Neuronal stem cell (in vitro differentiated cells): ENCODE results near the gene TMEM186.

Experiments
- DNase-seq: peaks from one replicate; pipeline ENCODE4 v3.0.0-alpha.2; 2013; ENCODE audit warnings: low spot score
- H2AFZ ChIP-seq: one replicate; pipeline ENCODE4 v1.6.1; 2013; ENCODE audit warnings: mild to moderate bottlenecking, low read length, inconsistent platforms
- H2AK5ac ChIP-seq: 2 replicates; pipeline ENCODE4 v1.6.1; 2013; ENCODE audit warnings: low read depth, mild to moderate bottlenecking, inconsistent platforms, low read length, moderate library complexity, mixed read lengths
- H2BK120ac ChIP-seq: 2 replicates; pipeline ENCODE4 v1.6.1; 2013; ENCODE audit warnings: low read depth, mild to moderate bottlenecking, inconsistent platforms, low read length, moderate library complexity, mixed read lengths
- H2BK12ac ChIP-seq: one replicate; pipeline ENCODE4 v1.6.1; 2013; ENCODE audit warnings: low read length, inconsistent platforms
- H2BK15ac ChIP-seq: 2 replicates; pipeline ENCODE4 v1.6.1; 2013; ENCODE audit warnings: mild to moderate bottlenecking, low read length, inconsistent platforms, mixed read lengths
- H2BK5ac ChIP-seq: one replicate; pipeline ENCODE4 v1.6.1; 2013; ENCODE audit warnings: inconsistent platforms, mild to moderate bottlenecking, low read length, moderate library complexity
- H3K14ac ChIP-seq: one replicate; pipeline ENCODE4 v1.6.1; 2013; ENCODE audit warnings: low read length, inconsistent platforms
- H3K18ac ChIP-seq: 2 replicates; pipeline ENCODE4 v1.6.1; 2013; ENCODE audit warnings: low read length, inconsistent platforms
- H3K23ac ChIP-seq: 2 replicates; pipeline ENCODE4 v1.6.1; 2013; ENCODE audit warnings: low read depth, mild to moderate bottlenecking, mixed read lengths, low read length, inconsistent platforms; ENCODE audit not compliant: poor library complexity
- H3K27ac ChIP-seq: replicated peaks from 3 replicates; pipeline ENCODE4 v1.5.1; 2013; ENCODE audit warnings: low read length, inconsistent platforms
- H3K27me3 ChIP-seq, 3 experiments: 2 replicates each; pipeline ENCODE4 v1.6.1; 2013; ENCODE audit warnings: low read length in 3 of 3, mild to moderate bottlenecking in 2 of 3, inconsistent platforms in 1 of 3, low read depth in 1 of 3, mixed read lengths in 1 of 3, moderate library complexity in 1 of 3; ENCODE audit not compliant: control insufficient read depth in 3 of 3, insufficient read depth in 3 of 3
- H3K36me3 ChIP-seq, 2 donors: replicated peaks in 1 of 2; 2 replicates each; pipeline ENCODE4 v1.6.1; 2013; ENCODE audit warnings: low read length in 2 of 2; ENCODE audit not compliant: control insufficient read depth in 2 of 2, insufficient read depth in 2 of 2
- H3K4ac ChIP-seq: 2 replicates; pipeline ENCODE4 v1.6.1; 2013; ENCODE audit warnings: inconsistent platforms, mild to moderate bottlenecking, low read length, moderate library complexity
- H3K4me1 ChIP-seq, 2 donors: 1 replicate in 1 of 2; 2 replicates in 1 of 2; pipeline ENCODE4 v1.6.1; 2013; ENCODE audit warnings: low read length in 2 of 2, low read depth in 1 of 2; ENCODE audit not compliant: control insufficient read depth in 2 of 2, insufficient read depth in 1 of 2
- H3K4me2 ChIP-seq: one replicate; pipeline ENCODE4 v1.6.1; 2013; ENCODE audit warnings: mild to moderate bottlenecking, low read length, inconsistent platforms; ENCODE audit not compliant: insufficient read depth, poor library complexity, severe bottlenecking
- H3K4me3 ChIP-seq, 2 donors: 2 replicates each; pipeline ENCODE4 v1.5.1; 2013; ENCODE audit warnings: low read length in 2 of 2, mild to moderate bottlenecking in 2 of 2, inconsistent platforms in 1 of 2, moderate library complexity in 1 of 2
- H3K79me1 ChIP-seq: one replicate; pipeline ENCODE4 v1.6.1; 2013; ENCODE audit warnings: low read depth, mild to moderate bottlenecking, inconsistent platforms, low read length, moderate library complexity
- H3K9ac ChIP-seq: one replicate; pipeline ENCODE4 v1.6.1; 2013; ENCODE audit warnings: mild to moderate bottlenecking, low read depth, low read length, inconsistent platforms; ENCODE audit not compliant: poor library complexity
- H3K9me3 ChIP-seq, 2 donors: replicated peaks in 1 of 2; 2 replicates each; pipeline versions ENCODE3 to v1.6.1; 2013; ENCODE audit warnings: low read length in 2 of 2, mild to moderate bottlenecking in 2 of 2, inconsistent platforms in 1 of 2, low read depth in 1 of 2, mixed read lengths in 1 of 2, moderate library complexity in 1 of 2; ENCODE audit not compliant: control insufficient read depth in 2 of 2, insufficient read depth in 1 of 2
- H4K8ac ChIP-seq: one replicate; pipeline ENCODE4 v1.6.1; 2013; ENCODE audit warnings: low read depth, mild to moderate bottlenecking, inconsistent platforms, low read length, moderate library complexity
- H4K91ac ChIP-seq: one replicate; pipeline ENCODE4 v1.6.1; 2013; ENCODE audit warnings: low read length, low read depth, mild to moderate bottlenecking, inconsistent platforms; ENCODE audit not compliant: poor library complexity
- WGBS, 2 donors: extraction: QIAGEN DNeasy Blood & Tissue Kit; methylation state at CpG; one replicate each; pipeline ENCODE4 v1.1.7; 2013; ENCODE audit warnings: missing lambda C conversion rate in 2 of 2, mixed read lengths in 1 of 2; ENCODE audit not compliant: insufficient read length in 2 of 2, insufficient replicate concordance in 1 of 2; ENCODE audit errors: extremely low coverage in 2 of 2; 5-methylcytosine and 5-hydroxymethylcytosine counted together

TMEM186 gene

GRCh38 chr16:8781797-8782196 is 15.6 kb downstream of the TMEM186 start:
- H2BK5ac ChIP-seq, result no peak overlapping the region
- no peak overlapping the region for H4K8ac ChIP-seq
- H3K4me3 ChIP-seq, result no peak overlapping the region
- H3K79me1 ChIP-seq, result no peaks in the 10 kb centered on the region
- H2BK120ac ChIP-seq, result no peak overlapping the region
- H3K27me3 ChIP-seq, result no peaks in the 10 kb centered on the region
- peak overlapping the region; percentile 20 for H2AK5ac ChIP-seq
- H3K27ac ChIP-seq, result no peak overlapping the region
- H3K36me3 ChIP-seq, result peaks cover 0 to 58% of the 10 kb centered on the region in 2 donors
- no peak overlapping the region for H3K14ac ChIP-seq
- no peak overlapping the region for H2BK15ac ChIP-seq
- no peak overlapping the region for H3K9ac ChIP-seq
- no peak overlapping the region for H3K23ac ChIP-seq
- no peak overlapping the region for H4K91ac ChIP-seq
- no peaks in the 10 kb centered on the region for H3K9me3 ChIP-seq
- no peak overlapping the region for H3K4me2 ChIP-seq
- no CpG with 5 or more reads among the region's 8 CpGs for WGBS, 2 donors
- no peak overlapping the region for H2AFZ ChIP-seq
- no peak overlapping the region for H3K4ac ChIP-seq
- no peak overlapping the region for H2BK12ac ChIP-seq
- H3K18ac ChIP-seq, result no peak overlapping the region
- H3K4me1 ChIP-seq, result no peaks in the 10 kb centered on the region
- no peak for DNase-seq

GRCh38 chr16:8777217-8777616 is 20.2 kb downstream of the TMEM186 start:
- no peak overlapping the region for H2AFZ ChIP-seq
- no peak overlapping the region for H4K8ac ChIP-seq
- no peaks in the 10 kb centered on the region for H3K4me1 ChIP-seq
- no peak overlapping the region for H3K18ac ChIP-seq
- no peak overlapping the region for H3K27ac ChIP-seq
- no peaks in the 10 kb centered on the region for H3K27me3 ChIP-seq
- no peak overlapping the region for H3K9ac ChIP-seq
- peaks cover 0 to 87% of the 10 kb centered on the region in 2 donors for H3K36me3 ChIP-seq
- H2BK15ac ChIP-seq, result no peak overlapping the region
- no peaks in the 10 kb centered on the region for H3K79me1 ChIP-seq
- H3K4me3 ChIP-seq, result no peak overlapping the region
- H3K23ac ChIP-seq, result no peak overlapping the region
- WGBS, 2 donors, result no CpG with 5 or more reads among the region's 7 CpGs
- DNase-seq, result no peak
- H3K4ac ChIP-seq, result no peak overlapping the region
- no peak overlapping the region for H3K14ac ChIP-seq
- no peak overlapping the region for H2BK5ac ChIP-seq
- H2AK5ac ChIP-seq, result no peak overlapping the region
- H3K9me3 ChIP-seq, result peaks cover 0 to 2% of the 10 kb centered on the region in 2 donors
- no peak overlapping the region for H2BK12ac ChIP-seq
- no peak overlapping the region for H4K91ac ChIP-seq
- no peak overlapping the region for H2BK120ac ChIP-seq
- no peak overlapping the region for H3K4me2 ChIP-seq

GRCh38 chr16:8776129-8776584 is 21.3 kb downstream of the TMEM186 start:
- Histone ChIP-seq H3K4me2 (no peak overlapping the region), H3K27ac (no peak overlapping the region), H3K36me3 (peaks cover 0 to 90% of the 10 kb centered on the region in 2 donors), H3K9ac (no peak overlapping the region), H2BK15ac (peak overlapping the region; percentile 32), H2AK5ac (peak overlapping the region; percentile 30), H3K14ac (no peak overlapping the region), H3K4me1 (no peaks in the 10 kb centered on the region), H2AFZ (no peak overlapping the region), H3K4me3 (no peak overlapping the region), H2BK120ac (no peak overlapping the region), H3K79me1 (no peaks in the 10 kb centered on the region), H3K27me3 (no peaks in the 10 kb centered on the region), H2BK12ac (no peak overlapping the region), H3K4ac (no peak overlapping the region), H3K9me3 (peaks cover 0 to 2% of the 10 kb centered on the region in 2 donors), H2BK5ac (no peak overlapping the region), H4K91ac (no peak overlapping the region), H4K8ac (no peak overlapping the region), H3K23ac (peak overlapping the region; percentile 62), H3K18ac (no peak overlapping the region)
- WGBS, 2 donors, result no CpG with 5 or more reads among the region's 12 CpGs
- DNase-seq, result no peak

GRCh38 chr16:8775359-8775758 is 22.1 kb downstream of the TMEM186 start:
- no peak overlapping the region for H3K4ac ChIP-seq
- H3K18ac ChIP-seq, result no peak overlapping the region
- H2AFZ ChIP-seq, result no peak overlapping the region
- WGBS, 2 donors, result no CpG with 5 or more reads among the region's 1 CpG
- H4K91ac ChIP-seq, result no peak overlapping the region
- H4K8ac ChIP-seq, result no peak overlapping the region
- H3K9ac ChIP-seq, result no peak overlapping the region
- no peak overlapping the region for H3K4me3 ChIP-seq
- no peak overlapping the region for H2BK5ac ChIP-seq
- no peak overlapping the region for H3K14ac ChIP-seq
- no peaks in the 10 kb centered on the region for H3K4me1 ChIP-seq
- peaks cover 0 to 88% of the 10 kb centered on the region in 2 donors for H3K36me3 ChIP-seq
- no peak overlapping the region for H2AK5ac ChIP-seq
- no peak overlapping the region for H3K23ac ChIP-seq
- H3K9me3 ChIP-seq, result peaks cover 0 to 2% of the 10 kb centered on the region in 2 donors
- no peak for DNase-seq
- H3K27ac ChIP-seq, result no peak overlapping the region
- H3K79me1 ChIP-seq, result no peaks in the 10 kb centered on the region
- no peak overlapping the region for H2BK120ac ChIP-seq
- H3K4me2 ChIP-seq, result no peak overlapping the region
- no peaks in the 10 kb centered on the region for H3K27me3 ChIP-seq
- no peak overlapping the region for H2BK12ac ChIP-seq
- H2BK15ac ChIP-seq, result no peak overlapping the region
